Neuron (in vitro differentiated cells): ENCODE results near the gene ROPN1.

Experiments used
- H2AFZ ChIP-seq: one replicate; pipeline ENCODE4 v1.6.1; 2013; ENCODE audit warnings: low read depth, mild to moderate bottlenecking, inconsistent platforms, low read length, moderate library complexity
- H3K27me3 ChIP-seq: one replicate; pipeline ENCODE4 v1.6.1; 2013; ENCODE audit warnings: low read length; ENCODE audit not compliant: insufficient read depth
- H3K36me3 ChIP-seq: one replicate; pipeline ENCODE4 v1.6.1; 2013; ENCODE audit warnings: low read length; ENCODE audit not compliant: insufficient read depth
- H3K4me1 ChIP-seq: one replicate; pipeline ENCODE4 v1.6.1; 2013; ENCODE audit warnings: low read length; ENCODE audit not compliant: insufficient read depth
- H3K4me3 ChIP-seq: 2 replicates; pipeline ENCODE4 v1.5.1; 2013; ENCODE audit warnings: mild to moderate bottlenecking, low read length, moderate library complexity
- H3K9me3 ChIP-seq: one replicate; pipeline ENCODE4 v1.6.1; 2013; ENCODE audit warnings: low read length

ROPN1 gene

DNA sequence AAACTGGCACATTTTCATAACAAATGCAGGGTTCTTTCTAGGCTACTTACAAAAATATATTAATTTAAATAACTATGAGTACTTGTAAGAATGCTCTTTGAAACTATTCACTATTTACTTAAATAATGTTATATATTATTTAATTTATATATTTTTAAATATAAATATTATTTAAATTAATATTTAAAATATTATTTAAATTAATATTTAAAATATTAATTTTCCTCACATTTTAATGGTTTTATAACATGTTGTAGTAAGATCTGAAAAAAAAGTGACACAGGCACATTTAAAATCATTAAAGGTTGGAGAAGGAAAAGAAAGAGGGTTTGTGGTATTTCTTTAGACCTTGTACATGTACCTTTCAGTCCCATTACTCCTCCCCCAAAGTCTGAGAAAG lies 65.5 kb downstream of the ROPN1 start:
- H2AFZ ChIP-seq: no peak overlapping the region

DNA sequence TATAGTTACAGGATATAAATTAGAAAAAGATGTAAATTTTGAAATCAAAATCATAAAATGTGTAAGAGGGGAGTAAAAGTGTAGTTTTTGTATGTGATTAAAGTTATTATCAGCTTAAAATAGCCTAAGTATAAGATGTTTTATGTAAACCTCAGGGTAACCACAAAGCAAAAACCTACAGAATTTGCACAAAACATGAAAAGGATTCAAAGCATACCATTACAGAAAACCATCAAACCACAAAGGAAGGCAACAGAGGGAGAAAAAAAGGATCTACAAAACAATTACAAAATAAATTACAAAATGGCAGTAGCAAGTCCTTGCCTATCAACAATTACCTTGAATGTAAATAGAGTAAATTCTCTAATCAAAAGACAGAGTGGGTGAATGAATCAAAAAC lies 71.1 kb downstream of the ROPN1 start:
- Histone ChIP-seq H2AFZ (no peak overlapping the region), H3K9me3 (peaks cover 40% of the 10 kb centered on the region), H3K27me3 (no peaks in the 10 kb centered on the region), H3K4me3 (no peak overlapping the region), H3K4me1 (no peaks in the 10 kb centered on the region), H3K36me3 (peaks cover 64% of the 10 kb centered on the region)

More for the DNA sequence above, 65.5 kb downstream of the ROPN1 start:
- Histone ChIP-seq H3K9me3 (peaks cover 13% of the 10 kb centered on the region), H3K27me3 (no peaks in the 10 kb centered on the region), H3K36me3 (peaks cover 73% of the 10 kb centered on the region), H3K4me1 (no peaks in the 10 kb centered on the region), H3K4me3 (no peak overlapping the region)

DNA sequence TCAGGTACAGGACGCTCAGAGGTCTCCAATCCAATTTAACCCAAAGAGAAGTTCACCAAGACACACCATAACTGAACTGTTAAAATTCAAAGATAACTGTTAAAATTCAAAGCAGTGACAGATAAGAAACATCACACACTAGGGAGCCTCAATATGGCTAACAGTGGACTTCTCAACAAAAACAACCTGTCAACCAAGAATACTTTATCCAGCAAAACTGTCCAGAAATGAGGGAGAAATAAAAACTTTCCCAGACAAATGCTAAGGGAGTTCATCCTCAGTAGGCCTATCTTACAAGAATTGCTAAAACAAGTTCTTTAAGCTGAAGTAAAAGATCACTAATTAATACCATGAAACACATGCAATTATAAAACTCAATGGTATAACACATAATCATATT lies 71.5 kb downstream of the ROPN1 start:
- Histone ChIP-seq H2AFZ (no peak overlapping the region), H3K36me3 (peaks cover 62% of the 10 kb centered on the region), H3K4me3 (no peak overlapping the region), H3K4me1 (no peaks in the 10 kb centered on the region), H3K27me3 (no peaks in the 10 kb centered on the region), H3K9me3 (peaks cover 40% of the 10 kb centered on the region)

DNA sequence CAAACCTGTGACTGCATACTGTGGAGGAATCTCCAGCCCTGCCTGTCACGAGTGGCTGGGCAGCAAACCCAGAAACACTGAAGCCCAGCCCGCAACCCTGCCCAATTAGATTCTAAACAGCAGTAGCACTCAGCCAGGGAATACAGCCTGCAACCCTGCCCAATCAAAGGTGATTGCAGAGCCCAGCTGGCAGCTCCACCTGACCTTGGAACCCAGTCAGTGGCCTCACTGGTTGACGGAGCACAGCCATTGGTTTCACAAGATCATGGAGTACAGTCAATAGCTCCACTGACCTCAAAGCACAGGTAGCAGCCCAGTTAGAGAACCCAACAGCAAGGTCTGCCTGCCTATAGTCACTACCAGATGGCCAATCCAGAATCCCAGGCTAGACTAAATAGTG lies 72.6 kb downstream of the ROPN1 start:
- peaks cover 65% of the 10 kb centered on the region for H3K36me3 ChIP-seq
- no peak overlapping the region for H3K4me3 ChIP-seq
- peaks cover 36% of the 10 kb centered on the region for H3K9me3 ChIP-seq
- H2AFZ ChIP-seq: no peak overlapping the region
- peaks cover 4% of the 10 kb centered on the region for H3K4me1 ChIP-seq
- H3K27me3 ChIP-seq: no peaks in the 10 kb centered on the region
